ENCODE results near the gene SLC47A2. TPM values are rescaled to one million over a fixed set of nuclear protein-coding genes. Genes with fewer than 3 reads are reported as not detected.

The SLC47A2 gene
- total RNA-seq, 1 donor from 2014 or later, result not detected

DNA sequence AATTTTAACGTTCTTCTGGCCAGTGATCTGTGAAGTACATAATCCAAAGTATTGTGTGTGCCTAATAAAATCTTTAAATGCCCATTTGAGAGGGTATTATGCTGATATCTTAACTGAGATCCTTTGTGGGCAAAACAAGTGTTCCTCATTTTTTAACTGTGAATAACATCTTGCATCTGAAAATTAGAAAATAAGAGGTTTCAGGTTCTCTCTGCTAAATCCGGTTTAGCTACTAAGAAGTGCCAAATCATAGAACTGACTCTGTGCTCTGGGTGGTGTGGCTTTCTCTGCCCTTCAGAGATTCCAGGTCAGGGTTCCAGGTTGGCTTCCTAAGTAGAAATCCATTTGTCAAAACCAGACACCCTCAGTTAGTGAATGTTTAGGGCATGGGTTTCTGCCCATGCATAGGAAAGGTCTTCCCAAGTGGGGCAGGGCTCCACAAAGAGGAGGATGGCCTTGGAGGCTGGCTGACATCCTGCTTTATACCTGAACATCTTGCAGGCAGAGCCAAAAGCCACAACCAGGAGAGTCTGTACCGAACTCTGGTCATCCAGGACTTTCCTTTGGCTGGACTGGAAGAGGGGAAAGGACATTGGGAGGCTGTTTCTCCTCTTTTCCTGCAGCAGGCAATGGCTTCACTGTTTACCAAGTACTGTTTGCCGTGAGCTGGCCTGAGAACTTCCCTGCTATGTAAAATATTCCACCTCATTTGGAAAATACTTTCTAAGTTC is 59.4 kb downstream of the SLC47A2 start:
- ATAC-seq (ENCODE audit: poor library complexity) (no peak), DNase-seq (no peak)
- intact Hi-C loops (cut with DNase I), result no loop called here

DNA sequence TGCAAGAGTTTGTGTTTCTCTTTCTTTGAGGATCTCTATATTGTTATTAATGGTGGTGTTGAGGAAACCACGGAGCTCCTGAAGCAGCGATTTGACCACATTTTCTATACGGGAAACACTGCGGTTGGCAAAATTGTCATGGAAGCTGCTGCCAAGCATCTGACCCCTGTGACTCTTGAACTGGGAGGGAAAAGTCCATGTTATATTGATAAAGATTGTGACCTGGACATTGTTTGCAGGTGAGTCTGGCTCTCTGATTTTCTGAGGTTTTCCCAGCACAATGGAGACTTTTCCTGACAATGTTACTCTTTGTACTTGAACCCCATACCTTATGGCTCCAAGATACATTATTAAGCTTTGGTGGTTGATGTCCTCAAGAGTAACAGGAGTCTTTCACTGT is 60.0 kb downstream of the SLC47A2 start:
- intact Hi-C loops (cut with DNase I), result no loop called here

GRCh38 chr17:19654896-19655295 is 61.5 kb downstream of the SLC47A2 start:
- intact Hi-C loops (cut with DNase I), result no loop called here
- no peak for DNase-seq
- no peak for ATAC-seq (ENCODE audit: poor library complexity)

More for the DNA sequence above, 60.0 kb downstream of the SLC47A2 start:
- no peak for ATAC-seq (ENCODE audit: poor library complexity)
- DNase-seq, result no peak

DNA sequence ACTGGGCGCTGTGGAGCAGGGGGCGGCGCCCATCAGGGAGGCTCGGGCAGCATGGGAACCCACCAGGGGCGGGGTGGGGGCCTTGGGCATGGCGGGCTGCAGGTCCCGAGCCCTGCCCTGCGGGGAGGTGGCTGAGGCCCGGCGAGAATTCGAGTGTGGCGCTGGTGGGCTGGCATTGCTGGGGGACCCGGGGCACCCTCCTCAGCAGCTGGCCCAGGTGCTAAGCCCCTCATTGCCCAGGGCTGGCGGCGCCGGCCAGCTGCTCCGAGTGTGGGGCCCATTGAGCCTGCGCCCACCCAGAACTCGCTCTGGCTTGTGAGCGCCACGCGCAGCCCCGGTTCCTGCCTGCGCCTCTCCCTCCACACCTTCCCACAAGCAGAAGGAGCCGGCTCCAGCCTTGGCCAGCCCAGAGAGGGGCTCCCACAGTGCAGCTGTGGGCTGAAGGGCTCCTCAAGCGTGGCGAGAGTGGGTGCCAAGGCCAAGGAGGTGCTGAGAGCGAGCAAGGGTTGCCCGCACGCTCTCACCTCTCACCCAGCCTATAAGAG is 62.0 kb downstream of the SLC47A2 start:
- ATAC-seq (ENCODE audit: poor library complexity), result no peak
- no peak for DNase-seq
- intact Hi-C loops (cut with DNase I), result no loop called here

DNA sequence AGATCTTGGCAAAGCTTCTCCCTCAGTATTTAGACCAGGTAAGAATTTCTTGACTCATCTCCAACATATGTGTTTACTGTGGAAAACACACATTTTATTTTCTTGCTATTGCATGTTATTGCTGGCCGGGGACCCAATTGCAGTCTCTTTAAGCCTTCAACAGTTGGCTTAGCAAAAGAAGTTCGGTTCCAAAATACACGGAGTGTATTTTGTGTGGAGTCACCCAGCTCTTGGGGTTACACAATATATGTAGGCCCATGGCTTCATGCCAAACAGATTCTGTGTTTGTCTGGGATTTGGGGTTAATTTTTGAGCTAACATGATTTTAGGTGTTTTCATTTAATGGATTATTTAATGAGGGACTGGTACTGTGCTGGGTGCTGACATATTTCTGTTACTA is 63.8 kb downstream of the SLC47A2 start:
- ATAC-seq (ENCODE audit: poor library complexity) (no peak), DNase-seq (no peak)
- intact Hi-C loops (cut with DNase I), result no loop called here

DNA sequence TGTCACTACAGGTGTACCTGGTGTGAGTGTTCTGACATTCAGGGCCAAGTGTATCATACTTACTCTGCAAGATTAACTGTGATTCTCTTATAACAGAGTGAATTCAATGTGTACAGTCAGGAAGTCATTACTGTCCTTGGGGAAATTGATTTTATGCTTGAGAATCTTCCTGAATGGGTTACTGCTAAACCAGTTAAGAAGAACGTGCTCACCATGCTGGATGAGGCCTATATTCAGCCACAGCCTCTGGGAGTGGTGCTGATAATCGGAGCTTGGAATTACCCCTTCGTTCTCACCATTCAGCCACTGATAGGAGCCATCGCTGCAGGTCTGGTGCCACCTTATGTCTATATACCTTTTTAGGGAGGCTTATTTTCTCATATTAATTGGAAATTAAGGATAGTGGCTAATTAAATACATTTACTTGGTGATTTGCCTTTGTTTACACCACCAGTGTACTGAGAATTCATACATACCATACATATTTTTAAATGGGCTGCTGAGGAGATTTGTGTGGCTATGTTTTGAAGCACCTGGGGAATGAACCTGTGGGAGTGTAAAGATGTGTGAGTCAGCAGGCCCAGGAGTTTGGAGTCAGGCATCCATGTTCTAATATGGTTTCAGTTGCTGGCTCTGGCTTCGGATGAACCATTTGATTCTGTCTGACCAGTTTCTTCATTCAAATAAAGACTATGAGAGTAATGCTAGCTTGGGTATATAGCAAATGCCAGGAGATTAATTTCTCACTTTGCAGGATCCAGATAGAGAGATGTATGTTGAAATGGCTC is 64.7 kb downstream of the SLC47A2 start:
- no peak for DNase-seq

GRCh38 chr17:19650826-19651225 is 65.6 kb downstream of the SLC47A2 start:
- intact Hi-C loops (cut with DNase I), result no loop called here
- DNase-seq (no peak), ATAC-seq (ENCODE audit: poor library complexity) (no peak)

More for the DNA sequence above, 64.7 kb downstream of the SLC47A2 start:
- ATAC-seq (ENCODE audit: poor library complexity), result no peak
- intact Hi-C loops (cut with DNase I), result no loop called here

DNA sequence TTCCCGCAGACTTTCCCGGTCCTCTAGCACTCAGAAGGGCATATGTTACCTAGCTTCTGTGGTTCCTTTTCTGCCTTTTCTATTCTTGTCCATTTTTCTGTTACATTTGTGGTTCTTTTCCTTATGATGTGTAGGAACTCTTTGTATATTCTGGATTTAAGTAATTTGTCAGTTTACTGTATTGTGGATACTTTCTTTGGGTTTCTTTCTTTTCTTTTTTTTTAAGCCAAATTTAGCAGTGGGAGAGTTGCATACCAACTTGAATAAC is 67.2 kb downstream of the SLC47A2 start:
- DNase-seq, result no peak
- ATAC-seq (ENCODE audit: poor library complexity), result no peak
- intact Hi-C loops (cut with DNase I), result loop anchor here (5.0 kb wide), 2 partner anchors 98 to 137 kb away; partner anchors contain the start of gene ALDH3A1

DNA sequence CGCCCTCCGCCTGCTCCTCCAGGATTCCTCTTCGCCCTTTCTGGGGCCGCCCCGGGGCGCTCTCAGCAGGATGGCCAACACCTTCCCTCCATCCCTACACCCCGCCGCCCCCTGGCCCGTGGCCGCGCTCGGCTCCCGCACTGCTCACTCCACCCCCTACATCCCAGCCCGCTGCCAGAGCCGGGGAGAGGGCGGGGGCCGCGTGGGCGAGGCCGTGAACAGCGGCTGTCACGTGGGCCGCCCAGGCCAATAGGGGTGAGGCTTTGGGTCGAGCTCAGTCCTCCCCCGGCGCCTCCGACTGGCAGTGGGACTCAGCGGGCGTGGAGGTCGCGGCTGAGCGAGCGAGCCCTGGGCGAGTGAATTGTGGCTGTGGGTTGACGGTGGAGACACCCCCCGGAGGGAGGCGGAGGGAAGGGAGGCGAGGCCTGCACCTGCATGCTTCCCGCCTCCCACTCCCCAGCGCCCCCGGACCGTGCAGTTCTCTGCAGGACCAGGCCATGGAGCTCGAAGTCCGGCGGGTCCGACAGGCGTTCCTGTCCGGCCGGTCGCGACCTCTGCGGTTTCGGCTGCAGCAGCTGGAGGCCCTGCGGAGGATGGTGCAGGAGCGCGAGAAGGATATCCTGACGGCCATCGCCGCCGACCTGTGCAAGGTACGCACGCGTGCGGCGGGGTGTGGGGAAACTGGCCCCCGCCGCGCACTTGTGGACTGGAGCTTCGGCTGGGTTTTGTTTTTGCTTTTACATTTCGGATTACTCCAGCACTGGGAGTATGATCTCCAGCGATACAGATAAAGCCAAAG is 67.7 kb downstream of the SLC47A2 start, which contains the start of gene ALDH3A2:
Gene ALDH3A2, plus strand, starts transcription at position 277 of the 799 bp plus-strand sequence. Its CDS starts 221 bp downstream, at position 498.
- DNase-seq (peak; percentile 99), ATAC-seq (ENCODE audit: poor library complexity) (peak; percentile 99)
- intact Hi-C loops (cut with DNase I), result loop anchor here (5.0 kb wide), 2 partner anchors 99 to 136 kb away; partner anchors contain the start of gene ALDH3A1

GRCh38 chr17:19647697-19648474 is 68.5 kb downstream of the SLC47A2 start:
- ATAC-seq (ENCODE audit: poor library complexity), result peak; percentile 52
- DNase-seq, result peak; percentile 82
- intact Hi-C loops (cut with DNase I), result loop anchor here (5.0 kb wide), 2 partner anchors 99 to 136 kb away; partner anchors contain the start of gene ALDH3A1

- ATAC-seq (ENCODE audit: poor library complexity) (no peak), DNase-seq (no peak)
- intact Hi-C loops (cut with DNase I), result loop anchor here (5.0 kb wide), 2 partner anchors 100 to 135 kb away; partner anchors contain the start of gene ALDH3A1
These were observed 69.3 kb downstream of the SLC47A2 start for GRCh38 chr17:19646788-19647696.

GRCh38 chr17:19645734-19646201 is 70.6 kb downstream of the SLC47A2 start:
- ATAC-seq (ENCODE audit: poor library complexity), result no peak
- peak; percentile 56 for DNase-seq
- intact Hi-C loops (cut with DNase I), result loop anchor here (5.0 kb wide), 2 partner anchors 102 to 133 kb away; partner anchors contain the start of gene ALDH3A1

GRCh38 chr17:19644493-19645210 is 71.7 kb downstream of the SLC47A2 start:
- intact Hi-C loops (cut with DNase I), result loop anchor here (5.0 kb wide), 2 partner anchors 103 to 132 kb away; partner anchors contain the start of gene ALDH3A1
- DNase-seq, result no peak
- no peak for ATAC-seq (ENCODE audit: poor library complexity)

DNA sequence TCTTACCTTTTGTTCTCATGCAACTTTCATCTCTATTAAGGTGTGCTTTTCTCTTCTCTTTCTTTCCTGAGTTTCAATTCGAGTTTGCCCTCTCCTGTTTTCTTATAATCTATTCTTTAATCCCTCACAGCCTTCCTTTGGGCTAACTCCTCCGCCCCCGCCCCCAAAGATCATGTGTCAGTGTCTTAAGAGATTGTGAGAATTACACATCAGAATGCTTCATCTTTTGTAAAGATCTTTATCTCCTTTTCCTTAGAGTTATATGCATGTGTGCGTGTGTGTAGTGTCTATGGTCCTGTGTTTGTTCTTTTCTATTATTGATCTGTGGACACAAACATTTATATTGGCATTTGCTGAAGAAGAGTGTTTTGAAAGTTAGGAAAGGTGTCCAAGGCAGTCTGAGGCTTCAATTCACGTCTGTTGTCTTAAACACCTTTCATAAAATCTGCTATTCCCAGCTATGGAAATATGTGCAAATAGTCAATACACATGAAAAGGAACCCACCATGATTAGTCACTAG is 74.0 kb downstream of the SLC47A2 start:
- DNase-seq (no peak), ATAC-seq (ENCODE audit: poor library complexity) (no peak)
- intact Hi-C loops (cut with DNase I), result no loop called here

GRCh38 chr17:19641687-19642372 is 74.6 kb downstream of the SLC47A2 start:
- DNase-seq (no peak), ATAC-seq (ENCODE audit: poor library complexity) (no peak)
- intact Hi-C loops (cut with DNase I), result no loop called here
